Sciatic nerve (tissue), 2 donors: ENCODE results near the gene NECAB2. TPM values are rescaled to one million over a fixed set of nuclear protein-coding genes. Genes with fewer than 3 reads are reported as not detected.

Source experiments
- ATAC-seq: fragments of 200-7000 bp; cut with Tn5 transposase; one replicate; pipeline ENCODE4 v1.9.1; 2020; ENCODE audit warnings: mild to moderate bottlenecking, moderate library complexity
- DNase-seq: peaks from one replicate; pipeline ENCODE4 v3.0.0-alpha.2; 2020; ENCODE audit warnings: low spot score
- intact Hi-C: fragments of 100-400 bp; cut with DNase I; formaldehyde crosslinking; loops from one replicate; pipeline ENCODE4 v1.14.2; 2022
- total RNA-seq: library from RNA; stranded (reverse); fragmentation: NEBNext Ultra II Directional; extraction: Animal tissue kit (Norgen Biotek cat#: 25700); gene quantifications from one replicate; pipeline ENCODE4 v1.2.1, GENCODE V29; 2021
- donor health status: DM: no; HTN: no; CAD: no.
- donor health status: DM: no; HTN: no; CAD: no.

NECAB2 gene
- total RNA-seq, 1 donor from 2014 or later = 0.80 TPM

GRCh38 chr16:84001726-84002125, 33.7 kb downstream of the NECAB2 start:
- DNase-seq (no peak), ATAC-seq (no peak)
- intact Hi-C loops = no loop called here

GRCh38 chr16:84003038-84003437, 35.0 kb downstream of the NECAB2 start:
- ATAC-seq (no peak), DNase-seq (no peak)
- intact Hi-C loops = no loop called here

DNA sequence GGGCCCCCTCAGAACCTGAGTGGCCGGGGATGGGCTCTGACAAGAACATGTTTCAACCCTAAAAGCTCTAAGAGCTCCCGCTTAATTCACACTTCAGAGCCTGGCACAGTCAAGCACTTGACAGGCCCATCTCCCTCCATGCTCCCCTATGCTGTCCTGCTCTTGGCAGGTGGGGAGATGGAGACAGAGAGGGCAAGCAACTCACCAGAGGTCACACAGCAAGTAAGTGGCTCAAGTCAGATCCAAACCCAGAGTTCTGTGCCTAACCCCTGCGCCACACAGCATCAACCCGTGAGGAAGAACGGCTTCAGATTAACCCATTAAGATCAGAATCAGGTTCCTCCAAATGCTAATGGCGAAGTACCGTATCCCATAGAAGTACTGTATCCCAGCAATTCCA, 36.4 kb downstream of the NECAB2 start:
- ATAC-seq (no peak), DNase-seq (no peak)
- intact Hi-C loops = no loop called here

GRCh38 chr16:84005391-84005790, 37.3 kb downstream of the NECAB2 start:
- no peak for ATAC-seq
- intact Hi-C loops = no loop called here
- DNase-seq = no peak

GRCh38 chr16:84007520-84007919, 39.5 kb downstream of the NECAB2 start:
- intact Hi-C loops = no loop called here
- DNase-seq (no peak), ATAC-seq (no peak)

DNA sequence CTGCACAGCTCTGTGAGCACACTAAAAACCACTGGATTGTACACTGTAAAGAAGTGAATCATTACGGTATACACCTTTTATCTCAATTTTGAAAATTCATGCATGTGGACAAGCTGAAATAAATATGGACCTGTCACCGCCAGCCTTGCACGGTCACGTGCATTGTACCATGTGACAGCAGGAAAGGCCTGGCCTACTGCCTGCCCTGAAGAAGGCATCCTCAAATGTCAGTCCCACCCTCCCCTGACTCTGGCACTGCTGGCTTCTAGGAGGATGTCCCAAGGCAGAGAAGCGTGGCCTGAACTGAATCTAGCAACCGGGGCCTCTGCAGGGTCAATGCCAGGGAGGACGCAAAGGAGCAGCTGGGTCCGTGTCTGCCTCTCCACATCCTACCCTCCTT, 39.9 kb downstream of the NECAB2 start:
- intact Hi-C loops = no loop called here
- ATAC-seq (no peak), DNase-seq (no peak)

GRCh38 chr16:84009282-84009681, 41.2 kb downstream of the NECAB2 start:
- intact Hi-C loops = no loop called here
- DNase-seq (no peak), ATAC-seq (no peak)

GRCh38 chr16:84013787-84014569, 45.9 kb downstream of the NECAB2 start:
- ATAC-seq (peak; percentile 17), DNase-seq (no peak)
- intact Hi-C loops = no loop called here

DNA sequence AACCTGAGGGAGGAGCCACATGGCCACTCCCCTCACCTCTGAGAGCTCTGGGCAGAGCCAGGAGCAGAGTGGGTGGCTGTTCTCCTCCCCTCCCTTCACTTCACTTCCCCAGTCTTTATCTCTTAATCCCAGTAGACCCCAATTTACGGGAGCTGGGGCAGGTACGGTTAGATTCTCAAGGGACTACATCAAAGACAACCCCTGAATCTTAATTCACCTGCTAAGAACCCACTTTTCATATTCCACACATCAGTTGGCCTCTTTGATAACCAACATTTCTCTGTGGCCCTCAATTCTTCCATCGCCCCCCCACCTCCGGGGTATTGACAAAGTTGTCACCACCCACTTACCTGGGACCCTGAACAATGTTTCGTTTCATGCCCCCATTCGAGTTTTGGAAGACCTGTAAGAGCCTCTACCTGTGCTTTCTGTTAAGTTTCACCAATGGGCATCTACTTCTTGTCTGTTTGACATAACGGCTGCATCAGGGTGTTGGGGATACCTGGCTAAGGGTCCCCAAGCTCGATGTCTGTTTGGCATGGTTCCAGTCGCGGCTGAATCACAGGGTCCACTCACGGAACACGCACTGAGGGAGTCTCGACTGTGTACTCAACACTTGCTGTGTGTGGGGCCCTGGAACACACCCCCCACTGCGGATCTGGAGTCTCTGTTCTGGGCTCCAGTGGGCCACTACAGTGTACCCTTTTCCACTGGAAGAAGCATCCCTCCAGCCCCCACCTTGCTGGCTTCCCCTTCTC, 46.7 kb downstream of the NECAB2 start:
- ATAC-seq (no peak), DNase-seq (no peak)
- intact Hi-C loops = no loop called here

DNA sequence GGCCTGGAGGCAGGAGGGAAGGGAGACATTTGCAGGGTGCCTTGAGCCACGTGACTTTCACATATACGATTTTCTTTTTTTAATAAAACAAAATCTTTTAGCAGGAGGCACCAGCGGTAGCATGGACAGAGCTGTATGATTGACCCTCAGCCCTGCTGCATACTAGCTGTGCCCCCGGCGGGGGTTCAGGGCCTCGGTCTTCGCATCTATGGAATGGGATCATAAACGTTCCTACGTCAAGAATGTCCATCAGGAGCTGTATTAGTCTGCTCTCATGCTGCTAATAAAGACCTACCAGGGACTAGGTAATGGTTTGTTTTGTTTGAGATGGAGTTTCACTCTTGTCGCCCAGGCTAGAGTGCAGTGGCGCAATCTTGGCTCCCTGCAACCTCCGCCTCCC, 47.4 kb downstream of the NECAB2 start:
- DNase-seq (no peak), ATAC-seq (no peak)
- intact Hi-C loops = no loop called here

DNA sequence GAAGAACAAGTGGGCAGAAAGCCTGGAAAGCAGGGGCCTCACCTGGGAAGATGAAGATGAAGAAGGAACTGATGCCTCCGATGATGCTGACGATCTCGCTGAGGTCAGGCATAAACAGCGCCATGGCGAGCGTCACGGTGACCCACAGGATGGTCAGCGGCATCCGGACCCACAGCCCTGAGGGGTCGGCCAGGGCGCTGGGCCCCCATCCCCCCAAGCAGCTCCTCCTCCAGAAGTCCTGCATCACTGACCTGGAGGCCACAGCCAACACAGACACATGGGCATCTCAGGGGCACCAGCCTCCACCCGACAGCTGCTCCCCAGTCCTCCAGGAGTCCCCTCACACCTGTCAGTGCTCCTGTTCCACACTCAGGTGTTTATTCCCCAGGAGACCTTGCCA, 48.4 kb downstream of the NECAB2 start:
- intact Hi-C loops = no loop called here
- DNase-seq (no peak), ATAC-seq (no peak)

- intact Hi-C loops = no loop called here
- DNase-seq (no peak), ATAC-seq (no peak)
These were observed 50.7 kb downstream of the NECAB2 start for GRCh38 chr16:84018710-84019109.

- DNase-seq (no peak), ATAC-seq (no peak)
- intact Hi-C loops = no loop called here
These were observed 52.3 kb downstream of the NECAB2 start for GRCh38 chr16:84020353-84020752.

DNA sequence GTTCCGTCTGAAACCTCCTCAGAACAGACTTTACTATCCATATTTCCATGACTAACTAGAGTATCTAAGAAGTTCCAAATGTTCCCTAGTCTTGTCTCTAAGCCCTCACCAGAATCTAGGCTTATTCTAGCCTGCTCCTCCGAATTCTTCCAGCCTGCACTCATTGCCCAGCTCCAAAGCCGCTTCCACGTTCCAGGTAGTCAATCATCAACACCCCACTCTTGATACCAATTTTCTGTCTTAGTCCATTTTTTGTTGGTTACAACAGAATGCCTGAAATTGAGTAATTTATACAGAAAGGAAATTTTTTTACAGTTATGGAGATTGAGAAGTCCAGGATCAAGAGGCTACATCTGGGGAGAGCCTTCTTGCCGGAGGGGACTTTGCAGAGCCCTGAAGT, 53.4 kb downstream of the NECAB2 start:
- DNase-seq (no peak), ATAC-seq (no peak)
- intact Hi-C loops = no loop called here

GRCh38 chr16:84022644-84023043, 54.6 kb downstream of the NECAB2 start:
- DNase-seq (no peak), ATAC-seq (no peak)
- intact Hi-C loops = no loop called here

GRCh38 chr16:84024854-84025253, 56.8 kb downstream of the NECAB2 start:
- intact Hi-C loops = no loop called here
- no peak for ATAC-seq
- no peak for DNase-seq

- no peak for ATAC-seq
- intact Hi-C loops = no loop called here
These were observed 58.6 kb downstream of the NECAB2 start for GRCh38 chr16:84026606-84027005.

DNA sequence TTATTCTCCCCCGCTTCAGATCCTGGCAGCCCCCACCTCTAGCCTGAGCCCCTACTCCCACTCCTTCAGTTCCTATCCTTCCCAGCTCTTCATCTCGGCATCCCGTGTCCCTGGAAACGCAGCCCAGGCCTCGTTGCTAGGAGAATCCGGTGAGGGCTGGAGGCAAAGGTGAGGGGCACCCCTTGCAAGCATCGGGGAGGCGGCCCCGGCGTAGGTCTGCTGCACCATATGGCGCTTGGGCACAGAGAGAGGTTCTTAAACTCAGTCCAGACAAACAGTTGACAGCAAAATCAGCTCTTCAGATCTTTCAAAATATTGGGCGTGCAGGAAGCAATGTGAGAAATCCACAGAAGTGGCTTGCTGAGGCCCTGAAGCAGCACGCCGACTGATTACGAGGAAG, 59.6 kb downstream of the NECAB2 start:
- intact Hi-C loops = no loop called here
- ATAC-seq (no peak), DNase-seq (no peak)

More at GRCh38 chr16:84026606-84027005, 58.6 kb downstream of the NECAB2 start:
- no peak for DNase-seq

DNA sequence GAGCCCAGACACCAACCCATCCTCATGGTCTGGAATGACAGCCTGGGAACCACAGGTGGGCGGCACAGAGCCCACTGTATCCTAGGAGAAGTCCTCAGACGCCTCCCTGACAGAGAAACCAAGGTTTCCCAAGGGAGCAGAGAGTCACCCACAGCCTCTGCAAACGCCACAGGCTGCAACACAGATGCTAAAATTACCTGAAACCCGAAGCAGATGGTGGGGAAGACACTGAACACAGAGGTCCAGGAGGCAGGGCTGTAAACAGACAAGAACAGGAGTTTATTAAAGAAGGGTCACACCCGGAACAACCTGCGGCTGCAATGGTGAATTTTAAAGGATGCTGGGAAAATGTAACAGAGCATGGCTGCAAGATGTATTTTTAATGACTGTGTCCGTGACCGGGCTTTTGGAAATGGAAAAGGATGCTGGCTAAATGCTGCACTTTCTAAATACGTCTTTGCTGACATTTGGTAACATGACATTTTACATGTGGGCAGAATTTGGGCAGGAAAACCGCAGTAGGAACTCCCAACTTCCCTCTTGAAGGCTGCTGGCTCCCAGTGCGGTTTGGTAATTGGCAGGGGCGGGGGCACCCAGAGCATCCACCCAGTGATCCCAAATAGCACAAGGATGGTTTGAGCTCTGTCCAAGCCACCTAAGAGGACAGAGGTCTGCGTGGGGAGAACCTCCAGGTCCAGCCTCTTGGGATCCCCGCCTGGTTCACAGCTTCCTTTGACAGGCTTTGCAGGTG, 61.4 kb downstream of the NECAB2 start:
- intact Hi-C loops = no loop called here
- ATAC-seq (no peak), DNase-seq (no peak)

DNA sequence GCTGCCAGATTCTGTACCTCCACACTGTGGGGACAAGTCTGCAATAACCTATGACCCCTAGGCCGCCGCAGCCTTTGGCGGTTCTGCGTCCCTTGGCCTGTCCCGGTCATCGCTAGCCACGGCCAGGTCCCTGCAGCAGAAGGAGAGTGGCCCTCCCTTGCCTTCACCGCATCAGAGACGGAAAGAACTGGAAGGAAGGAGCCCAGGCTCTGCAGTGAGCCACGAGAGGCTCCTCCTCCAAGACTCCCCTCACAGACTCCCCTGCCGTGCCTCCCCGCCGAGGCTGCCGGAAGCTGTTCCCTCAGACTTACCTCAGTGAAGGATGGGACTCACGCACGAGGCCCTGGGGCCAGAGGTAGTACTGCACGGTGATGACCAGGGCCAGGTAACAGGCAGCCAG, 63.5 kb downstream of the NECAB2 start:
- ATAC-seq (no peak), DNase-seq (no peak)
- intact Hi-C loops = no loop called here
